ENCODE measurements around the gene NBR1.
"Not testable (repeated sequence)": the region's sequence is repeated elsewhere in the genome, so short reads cannot be mapped to it uniquely, and the experiment has no call there.

The NBR1 gene

GRCh38 chr17:43169561-43170139, 1.4 kb upstream of the NBR1 start:
- H3K36me3 ChIP-seq (ENCODE audit: control insufficient read depth, insufficient read depth, low read length), result no peaks in the 10 kb centered on the region
- peak overlapping the region; percentile 99 for H3K4me3 ChIP-seq (ENCODE audit: low read depth, low read length)
- H3K9me3 ChIP-seq (ENCODE audit: control insufficient read depth, insufficient read depth, low read length), result no peaks in the 10 kb centered on the region
- peak overlapping the region; percentile 37 for H3K9ac ChIP-seq (ENCODE audit: low read depth, low read length)
- no peaks in the 10 kb centered on the region for H3K4me1 ChIP-seq (ENCODE audit: control insufficient read depth, insufficient read depth, low read length)
- no peaks in the 10 kb centered on the region for H3K27me3 ChIP-seq (ENCODE audit: control insufficient read depth, insufficient read depth, low read length)

- Histone ChIP-seq H3K9ac (ENCODE audit: low read depth, low read length) (peak overlapping the region; percentile 83), H3K9me3 (ENCODE audit: control insufficient read depth, insufficient read depth, low read length) (no peaks in the 10 kb centered on the region), H3K27me3 (ENCODE audit: control insufficient read depth, insufficient read depth, low read length) (no peaks in the 10 kb centered on the region), H3K4me1 (ENCODE audit: control insufficient read depth, insufficient read depth, low read length) (no peaks in the 10 kb centered on the region), H3K4me3 (ENCODE audit: low read depth, low read length) (peak overlapping the region; percentile 99), H3K36me3 (ENCODE audit: control insufficient read depth, insufficient read depth, low read length) (no peaks in the 10 kb centered on the region)
Measured at GRCh38 chr17:43170140-43170765, 761 bp upstream of the NBR1 start.

GRCh38 chr17:43171586-43172487, 823 bp downstream of the NBR1 start:
- no peaks in the 10 kb centered on the region for H3K27me3 ChIP-seq (ENCODE audit: control insufficient read depth, insufficient read depth, low read length)
- peak overlapping the region; percentile 38 for H3K9ac ChIP-seq (ENCODE audit: low read depth, low read length)
- H3K4me1 ChIP-seq (ENCODE audit: control insufficient read depth, insufficient read depth, low read length), result no peaks in the 10 kb centered on the region
- H3K9me3 ChIP-seq (ENCODE audit: control insufficient read depth, insufficient read depth, low read length), result no peaks in the 10 kb centered on the region
- no peaks in the 10 kb centered on the region for H3K36me3 ChIP-seq (ENCODE audit: control insufficient read depth, insufficient read depth, low read length)
- H3K4me3 ChIP-seq (ENCODE audit: low read depth, low read length), result peak overlapping the region; percentile 99

GRCh38 chr17:43175213-43176118, 4.5 kb downstream of the NBR1 start:
- Histone ChIP-seq H3K27me3 (ENCODE audit: control insufficient read depth, insufficient read depth, low read length) (no peaks in the 10 kb centered on the region), H3K36me3 (ENCODE audit: control insufficient read depth, insufficient read depth, low read length) (no peaks in the 10 kb centered on the region), H3K4me3 (ENCODE audit: low read depth, low read length) (no peak overlapping the region), H3K9me3 (ENCODE audit: control insufficient read depth, insufficient read depth, low read length) (no peaks in the 10 kb centered on the region), H3K4me1 (ENCODE audit: control insufficient read depth, insufficient read depth, low read length) (no peaks in the 10 kb centered on the region), H3K9ac (ENCODE audit: low read depth, low read length) (no peak overlapping the region)

GRCh38 chr17:43176119-43176570, 5.1 kb downstream of the NBR1 start:
- Histone ChIP-seq H3K9ac (ENCODE audit: low read depth, low read length) (no peak overlapping the region), H3K4me3 (ENCODE audit: low read depth, low read length) (no peak overlapping the region), H3K4me1 (ENCODE audit: control insufficient read depth, insufficient read depth, low read length) (no peaks in the 10 kb centered on the region), H3K27me3 (ENCODE audit: control insufficient read depth, insufficient read depth, low read length) (no peaks in the 10 kb centered on the region), H3K9me3 (ENCODE audit: control insufficient read depth, insufficient read depth, low read length) (no peaks in the 10 kb centered on the region), H3K36me3 (ENCODE audit: control insufficient read depth, insufficient read depth, low read length) (no peaks in the 10 kb centered on the region)

- H3K9me3 ChIP-seq (ENCODE audit: control insufficient read depth, insufficient read depth, low read length), result no peaks in the 10 kb centered on the region
- H3K9ac ChIP-seq (ENCODE audit: low read depth, low read length), result no peak overlapping the region
- H3K27me3 ChIP-seq (ENCODE audit: control insufficient read depth, insufficient read depth, low read length), result no peaks in the 10 kb centered on the region
- H3K4me3 ChIP-seq (ENCODE audit: low read depth, low read length), result no peak overlapping the region
- no peaks in the 10 kb centered on the region for H3K4me1 ChIP-seq (ENCODE audit: control insufficient read depth, insufficient read depth, low read length)
- H3K36me3 ChIP-seq (ENCODE audit: control insufficient read depth, insufficient read depth, low read length), result peaks cover 2% of the 10 kb centered on the region
Measured at GRCh38 chr17:43183921-43184320, 12.9 kb downstream of the NBR1 start.

GRCh38 chr17:43186656-43187055, 15.6 kb downstream of the NBR1 start:
- not testable (repeated sequence) for H3K9ac ChIP-seq (ENCODE audit: low read depth, low read length); H3K9me3 ChIP-seq (ENCODE audit: control insufficient read depth, insufficient read depth, low read length); H3K4me3 ChIP-seq (ENCODE audit: low read depth, low read length); H3K4me1 ChIP-seq (ENCODE audit: control insufficient read depth, insufficient read depth, low read length); H3K27me3 ChIP-seq (ENCODE audit: control insufficient read depth, insufficient read depth, low read length)
- H3K36me3 ChIP-seq (ENCODE audit: control insufficient read depth, insufficient read depth, low read length), result peaks cover 16% of the 10 kb centered on the region

- Histone ChIP-seq H3K4me3 (ENCODE audit: low read depth, low read length) (no peak overlapping the region), H3K4me1 (ENCODE audit: control insufficient read depth, insufficient read depth, low read length) (no peaks in the 10 kb centered on the region), H3K27me3 (ENCODE audit: control insufficient read depth, insufficient read depth, low read length) (no peaks in the 10 kb centered on the region), H3K9me3 (ENCODE audit: control insufficient read depth, insufficient read depth, low read length) (no peaks in the 10 kb centered on the region), H3K36me3 (ENCODE audit: control insufficient read depth, insufficient read depth, low read length) (peaks cover 34% of the 10 kb centered on the region), H3K9ac (ENCODE audit: low read depth, low read length) (no peak overlapping the region)
Measured at GRCh38 chr17:43193251-43193650, 22.2 kb downstream of the NBR1 start.

- peaks cover 16% of the 10 kb centered on the region for H3K36me3 ChIP-seq (ENCODE audit: control insufficient read depth, insufficient read depth, low read length)
- no peaks in the 10 kb centered on the region for H3K9me3 ChIP-seq (ENCODE audit: control insufficient read depth, insufficient read depth, low read length)
- no peaks in the 10 kb centered on the region for H3K27me3 ChIP-seq (ENCODE audit: control insufficient read depth, insufficient read depth, low read length)
- H3K4me3 ChIP-seq (ENCODE audit: low read depth, low read length), result no peak overlapping the region
- no peak overlapping the region for H3K9ac ChIP-seq (ENCODE audit: low read depth, low read length)
- no peaks in the 10 kb centered on the region for H3K4me1 ChIP-seq (ENCODE audit: control insufficient read depth, insufficient read depth, low read length)
Measured at GRCh38 chr17:43199633-43200032, 28.6 kb downstream of the NBR1 start.

- H3K9ac ChIP-seq (ENCODE audit: low read depth, low read length), result no peak overlapping the region
- H3K9me3 ChIP-seq (ENCODE audit: control insufficient read depth, insufficient read depth, low read length), result no peaks in the 10 kb centered on the region
- peaks cover 12% of the 10 kb centered on the region for H3K36me3 ChIP-seq (ENCODE audit: control insufficient read depth, insufficient read depth, low read length)
- no peaks in the 10 kb centered on the region for H3K27me3 ChIP-seq (ENCODE audit: control insufficient read depth, insufficient read depth, low read length)
- no peaks in the 10 kb centered on the region for H3K4me1 ChIP-seq (ENCODE audit: control insufficient read depth, insufficient read depth, low read length)
- H3K4me3 ChIP-seq (ENCODE audit: low read depth, low read length), result no peak overlapping the region
Measured at GRCh38 chr17:43200127-43200526, 29.1 kb downstream of the NBR1 start.

GRCh38 chr17:43203013-43203412, 32.0 kb downstream of the NBR1 start:
- H3K27me3 ChIP-seq (ENCODE audit: control insufficient read depth, insufficient read depth, low read length); H3K9me3 ChIP-seq (ENCODE audit: control insufficient read depth, insufficient read depth, low read length); H3K4me3 ChIP-seq (ENCODE audit: low read depth, low read length); H3K9ac ChIP-seq (ENCODE audit: low read depth, low read length); H3K4me1 ChIP-seq (ENCODE audit: control insufficient read depth, insufficient read depth, low read length): not testable (repeated sequence)
- H3K36me3 ChIP-seq (ENCODE audit: control insufficient read depth, insufficient read depth, low read length), result peaks cover 12% of the 10 kb centered on the region

Measured in iPS-15b (cell line).